GM12878 (cell line): ENCODE data around the gene SRRM3. TPM values are rescaled to one million over a fixed set of nuclear protein-coding genes. Genes with fewer than 3 reads are reported as not detected.
A peak's percentile ranks its signal among the peaks of the same experiment; 100 is the strongest.

ENCODE experiments used
- BACH1 ChIP-seq: fragments of 450-650 bp; IDR thresholded peaks from 2 replicates; pipeline ENCODE4 v1.6.1; 2017; ENCODE audit warnings: mild to moderate bottlenecking, borderline replicate concordance
- BHLHE40 ChIP-seq, 2 experiments: fragments of 450-650 bp in 1 of 2; IDR thresholded peaks; 2 replicates each; pipeline ENCODE4 v1.6.1; 2011 to 2017; ENCODE audit warnings: low read depth in 2 of 2, borderline replicate concordance in 1 of 2, improper control_type of control experiment in 1 of 2, low read length in 1 of 2, mild to moderate bottlenecking in 1 of 2
- CREM ChIP-seq: IDR thresholded peaks from 2 replicates; pipeline ENCODE4 v1.6.1; 2014; ENCODE audit warnings: antibody characterized with exemption, low read depth
- EP300 ChIP-seq, 2 experiments: fragments of 150-350 bp in 1 of 2; IDR thresholded peaks; 2 replicates each; pipeline ENCODE4 v1.6.1; 2011 to 2012; ENCODE audit warnings: low read depth in 2 of 2, low read length in 2 of 2, borderline replicate concordance in 1 of 2, improper control_type of control experiment in 1 of 2, inconsistent platforms in 1 of 2; ENCODE audit not compliant: control insufficient read depth in 1 of 2
- GATAD2B ChIP-seq: fragments of 450-650 bp; conservative IDR thresholded peaks from 2 replicates; pipeline ENCODE4 v1.6.1; 2017; ENCODE audit warnings: low read depth, mild to moderate bottlenecking, moderate library complexity
- IKZF1 ChIP-seq: fragments of 450-650 bp; conservative IDR thresholded peaks from 2 replicates; pipeline ENCODE4 v1.6.1; 2017; ENCODE audit warnings: antibody characterized with exemption, mild to moderate bottlenecking
- IKZF2 ChIP-seq, 2 experiments: fragments of 450-650 bp; IDR thresholded peaks; 2 replicates each; pipeline ENCODE4 v1.6.1; 2017; ENCODE audit warnings: mild to moderate bottlenecking in 2 of 2, moderate library complexity in 2 of 2
- NR2C1 ChIP-seq: fragments of 450-650 bp; IDR thresholded peaks from 2 replicates; pipeline ENCODE4 v1.6.1; 2017; ENCODE audit warnings: antibody characterized with exemption, mild to moderate bottlenecking, moderate library complexity
- NR2F1 ChIP-seq: fragments of 450-650 bp; conservative IDR thresholded peaks from 2 replicates; pipeline ENCODE4 v1.6.1; 2017; ENCODE audit warnings: mild to moderate bottlenecking
- POU2F2 ChIP-seq: IDR thresholded peaks from 3 replicates; pipeline ENCODE4 v1.6.1; 2011; ENCODE audit warnings: low read depth, mild to moderate bottlenecking, low read length, borderline replicate concordance
- RELA ChIP-seq: fragments of 450-650 bp; IDR thresholded peaks from 2 replicates; pipeline ENCODE4 v1.8.0; 2014; ENCODE audit warnings: borderline replicate concordance; ENCODE audit not compliant: partially characterized antibody
- SMAD5 ChIP-seq: IDR thresholded peaks from 2 replicates; pipeline ENCODE4 v1.6.1; 2016; ENCODE audit warnings: antibody characterized with exemption, low read depth
- SUPT20H ChIP-seq: IDR thresholded peaks from 2 replicates; pipeline ENCODE4 v1.6.1; 2011; ENCODE audit warnings: low read depth, mild to moderate bottlenecking, low read length, moderate library complexity, borderline replicate concordance; ENCODE audit not compliant: control insufficient read depth
- SUZ12 ChIP-seq: fragments of 200-600 bp; sonication (generic); IDR thresholded peaks from one replicate; pipeline ENCODE4 v1.6.1; 2018; ENCODE audit warnings: antibody characterized with exemption, mild to moderate bottlenecking; ENCODE audit not compliant: unreplicated experiment
- ZNF207 ChIP-seq: fragments of 450-650 bp; IDR thresholded peaks from 2 replicates; pipeline ENCODE4 v1.6.1; 2014; ENCODE audit warnings: antibody characterized with exemption, mild to moderate bottlenecking, borderline replicate concordance
- polyA plus RNA-seq, 11 experiments: library from polyadenylated mRNA; depleted of rRNA in 4 of 11; unstranded in 6 of 11; stranded (reverse) in 5 of 11; fragments of >200 nt; fragmentation: Nextera tagmentation in 4 of 11; fragmentation: Illumina TruSeq in 1 of 11; extraction: Ambion mirVana in 4 of 11; extraction: Trizol in 1 of 11; gene quantifications; 1 replicate in 1 of 11; 2 replicates in 10 of 11; pipeline versions ENCODE4 v1.2.1 to v1.2.3, GENCODE V29; 2011 to 2016; ENCODE audit warnings: inconsistent platforms in 2 of 11, missing spikeins in 2 of 11, low read depth in 1 of 11
- total RNA-seq, 4 experiments: library from RNA; depleted of rRNA in 3 of 4; stranded (reverse); fragments of >200 nt in 3 of 4; fragmentation: Illumina TruSeq in 1 of 4; extraction: Trizol in 1 of 4; gene quantifications; 2 replicates each; pipeline versions ENCODE4 v1.2.1 to v1.2.3, GENCODE V29; 2013 to 2021
- TF ChIP-seq, protein P1 (sequence below): fragments of 150-350 bp; IDR thresholded peaks from 2 replicates; pipeline ENCODE4 v1.6.1; 2014; ENCODE audit warnings: mild to moderate bottlenecking, low read depth, low read length
- TF ChIP-seq, protein P2 (sequence below): IDR thresholded peaks from 2 replicates; pipeline ENCODE4 v1.6.1; 2011; ENCODE audit warnings: low read depth, mild to moderate bottlenecking, low read length, moderate library complexity, borderline replicate concordance; ENCODE audit errors: extremely low read depth
- TF ChIP-seq, protein P3 (sequence below): IDR thresholded peaks from 2 replicates; pipeline ENCODE4 v1.6.1; 2012; ENCODE audit warnings: low read depth, low read length, improper control_type of control experiment
- TF ChIP-seq, protein P4 (sequence below): IDR thresholded peaks from 2 replicates; pipeline ENCODE4 v1.6.1; 2011; ENCODE audit warnings: borderline replicate concordance, low read depth, mild to moderate bottlenecking, moderate library complexity, mixed read lengths, low read length; ENCODE audit not compliant: insufficient read depth; ENCODE audit errors: extremely low read length
- TF ChIP-seq, protein P5 (sequence below): IDR thresholded peaks from 2 replicates; pipeline ENCODE4 v1.6.1; 2011; ENCODE audit warnings: borderline replicate concordance, low read depth, mild to moderate bottlenecking, moderate library complexity, low read length; ENCODE audit not compliant: insufficient read depth, poor library complexity, severe bottlenecking
- TF ChIP-seq, protein P6 (sequence below): IDR thresholded peaks from 2 replicates; pipeline ENCODE4 v1.6.1; 2012; ENCODE audit warnings: low read length, inconsistent platforms

The SRRM3 gene
- total and polyA plus RNA-seq, 10 of the 15 experiments (the other 5 are each of a cell fraction or from before 2014, with no cell fraction given): 0.03 to 0.15 (median 0.05) TPM; not detected in 6

DNA sequence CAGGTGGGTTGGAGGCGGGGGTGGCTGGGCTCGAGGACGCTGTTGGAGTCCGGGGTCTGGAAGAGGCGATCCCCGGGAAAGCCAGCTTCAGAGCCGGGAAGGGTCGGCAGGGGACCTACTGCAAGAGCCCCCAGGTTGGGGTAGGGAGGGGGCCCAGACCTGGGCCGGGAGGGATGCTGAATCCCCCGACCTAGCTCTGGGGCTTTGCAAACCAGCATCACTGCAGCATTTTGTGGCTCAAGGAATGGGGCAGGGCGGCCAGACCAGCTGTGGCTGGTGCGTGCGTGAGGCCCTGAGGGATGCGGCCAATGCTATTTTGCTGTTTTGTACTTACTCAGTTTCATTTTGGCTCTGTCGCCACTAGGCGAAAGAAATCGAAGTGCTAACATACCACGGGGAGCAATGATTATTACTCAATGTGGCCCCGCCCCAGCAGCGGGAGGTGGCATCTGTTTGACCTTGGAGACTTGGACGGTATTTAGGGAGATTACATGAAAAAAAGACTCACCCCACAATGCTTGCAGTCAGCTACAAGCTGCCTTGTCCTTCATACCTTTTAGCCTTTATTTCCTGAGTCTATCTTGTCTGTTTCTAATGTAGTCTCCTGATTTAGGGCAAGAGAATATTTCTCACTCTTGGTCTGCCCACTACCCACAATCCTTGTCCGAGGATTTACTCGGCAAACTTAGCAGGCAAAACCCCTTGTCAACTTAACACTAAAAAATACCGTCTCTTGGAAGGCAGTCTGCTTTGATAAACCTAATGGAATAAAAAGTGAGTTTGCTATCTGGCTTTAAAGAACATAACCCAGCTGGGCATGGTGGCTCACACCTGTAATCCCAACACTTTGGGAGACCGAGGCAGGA is 117.0 kb downstream of the SRRM3 start (continued):
- TF ChIP-seq, protein P1, sequence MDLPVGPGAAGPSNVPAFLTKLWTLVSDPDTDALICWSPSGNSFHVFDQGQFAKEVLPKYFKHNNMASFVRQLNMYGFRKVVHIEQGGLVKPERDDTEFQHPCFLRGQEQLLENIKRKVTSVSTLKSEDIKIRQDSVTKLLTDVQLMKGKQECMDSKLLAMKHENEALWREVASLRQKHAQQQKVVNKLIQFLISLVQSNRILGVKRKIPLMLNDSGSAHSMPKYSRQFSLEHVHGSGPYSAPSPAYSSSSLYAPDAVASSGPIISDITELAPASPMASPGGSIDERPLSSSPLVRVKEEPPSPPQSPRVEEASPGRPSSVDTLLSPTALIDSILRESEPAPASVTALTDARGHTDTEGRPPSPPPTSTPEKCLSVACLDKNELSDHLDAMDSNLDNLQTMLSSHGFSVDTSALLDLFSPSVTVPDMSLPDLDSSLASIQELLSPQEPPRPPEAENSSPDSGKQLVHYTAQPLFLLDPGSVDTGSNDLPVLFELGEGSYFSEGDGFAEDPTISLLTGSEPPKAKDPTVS: no peak
- no peak for TF ChIP-seq RELA
- TF ChIP-seq SMAD5: no peak; the same call in 1 of the 2 replicates
- no peak for TF ChIP-seq SUPT20H
- TF ChIP-seq, protein P2, sequence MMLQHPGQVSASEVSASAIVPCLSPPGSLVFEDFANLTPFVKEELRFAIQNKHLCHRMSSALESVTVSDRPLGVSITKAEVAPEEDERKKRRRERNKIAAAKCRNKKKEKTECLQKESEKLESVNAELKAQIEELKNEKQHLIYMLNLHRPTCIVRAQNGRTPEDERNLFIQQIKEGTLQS: no peak
- TF ChIP-seq, protein P3, sequence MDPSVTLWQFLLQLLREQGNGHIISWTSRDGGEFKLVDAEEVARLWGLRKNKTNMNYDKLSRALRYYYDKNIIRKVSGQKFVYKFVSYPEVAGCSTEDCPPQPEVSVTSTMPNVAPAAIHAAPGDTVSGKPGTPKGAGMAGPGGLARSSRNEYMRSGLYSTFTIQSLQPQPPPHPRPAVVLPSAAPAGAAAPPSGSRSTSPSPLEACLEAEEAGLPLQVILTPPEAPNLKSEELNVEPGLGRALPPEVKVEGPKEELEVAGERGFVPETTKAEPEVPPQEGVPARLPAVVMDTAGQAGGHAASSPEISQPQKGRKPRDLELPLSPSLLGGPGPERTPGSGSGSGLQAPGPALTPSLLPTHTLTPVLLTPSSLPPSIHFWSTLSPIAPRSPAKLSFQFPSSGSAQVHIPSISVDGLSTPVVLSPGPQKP: no peak
- peak; percentile 44 for TF ChIP-seq NR2F1
- TF ChIP-seq IKZF2 (IDR thresholded peaks at IDR 0.05): peak in 1 of 2 experiments; percentile 53; a peak in 1 of 4 replicates
- no peak for TF ChIP-seq CREM
- peak in 1 of 2 experiments; percentile 40; a peak in 1 of 4 replicates for TF ChIP-seq EP300 (IDR thresholded peaks at IDR 0.05; ENCODE audit: borderline replicate concordance in 1 of 2, control insufficient read depth in 1 of 2, low read depth in 2 of 2, low read length in 2 of 2)
- TF ChIP-seq NR2C1: no peak
- TF ChIP-seq, protein P4, sequence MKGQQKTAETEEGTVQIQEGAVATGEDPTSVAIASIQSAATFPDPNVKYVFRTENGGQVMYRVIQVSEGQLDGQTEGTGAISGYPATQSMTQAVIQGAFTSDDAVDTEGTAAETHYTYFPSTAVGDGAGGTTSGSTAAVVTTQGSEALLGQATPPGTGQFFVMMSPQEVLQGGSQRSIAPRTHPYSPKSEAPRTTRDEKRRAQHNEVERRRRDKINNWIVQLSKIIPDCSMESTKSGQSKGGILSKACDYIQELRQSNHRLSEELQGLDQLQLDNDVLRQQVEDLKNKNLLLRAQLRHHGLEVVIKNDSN: no peak
- TF ChIP-seq, protein P5, sequence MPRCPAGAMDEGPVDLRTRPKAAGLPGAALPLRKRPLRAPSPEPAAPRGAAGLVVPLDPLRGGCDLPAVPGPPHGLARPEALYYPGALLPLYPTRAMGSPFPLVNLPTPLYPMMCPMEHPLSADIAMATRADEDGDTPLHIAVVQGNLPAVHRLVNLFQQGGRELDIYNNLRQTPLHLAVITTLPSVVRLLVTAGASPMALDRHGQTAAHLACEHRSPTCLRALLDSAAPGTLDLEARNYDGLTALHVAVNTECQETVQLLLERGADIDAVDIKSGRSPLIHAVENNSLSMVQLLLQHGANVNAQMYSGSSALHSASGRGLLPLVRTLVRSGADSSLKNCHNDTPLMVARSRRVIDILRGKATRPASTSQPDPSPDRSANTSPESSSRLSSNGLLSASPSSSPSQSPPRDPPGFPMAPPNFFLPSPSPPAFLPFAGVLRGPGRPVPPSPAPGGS: no peak
- TF ChIP-seq, protein P6, sequence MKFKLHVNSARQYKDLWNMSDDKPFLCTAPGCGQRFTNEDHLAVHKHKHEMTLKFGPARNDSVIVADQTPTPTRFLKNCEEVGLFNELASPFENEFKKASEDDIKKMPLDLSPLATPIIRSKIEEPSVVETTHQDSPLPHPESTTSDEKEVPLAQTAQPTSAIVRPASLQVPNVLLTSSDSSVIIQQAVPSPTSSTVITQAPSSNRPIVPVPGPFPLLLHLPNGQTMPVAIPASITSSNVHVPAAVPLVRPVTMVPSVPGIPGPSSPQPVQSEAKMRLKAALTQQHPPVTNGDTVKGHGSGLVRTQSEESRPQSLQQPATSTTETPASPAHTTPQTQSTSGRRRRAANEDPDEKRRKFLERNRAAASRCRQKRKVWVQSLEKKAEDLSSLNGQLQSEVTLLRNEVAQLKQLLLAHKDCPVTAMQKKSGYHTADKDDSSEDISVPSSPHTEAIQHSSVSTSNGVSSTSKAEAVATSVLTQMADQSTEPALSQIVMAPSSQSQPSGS: 0 out of 2 replicates have a peak, but pooled peaks have one; percentile 5
- no peak for TF ChIP-seq ZNF207
- peak; percentile 59 for TF ChIP-seq IKZF1
- TF ChIP-seq GATAD2B: peak; percentile 73; the same call in 1 of the 2 replicates
- TF ChIP-seq BHLHE40 (IDR thresholded peaks at IDR 0.05; ENCODE audit: borderline replicate concordance in 1 of 2, low read depth in 2 of 2, low read length in 1 of 2): peak; percentile 33 to 57; a peak in 2 of 4 replicates
- TF ChIP-seq SUZ12: no peak
- peak; percentile 47; the same call in 1 of the 2 replicates for TF ChIP-seq BACH1
- peak; percentile 83; the same call in 1 of the 3 replicates for TF ChIP-seq POU2F2
